HG02884 (cell line): ENCODE data around the gene STXBP4.

Experiments
- ATAC-seq: cut with Tn5 transposase; IDR thresholded peaks from one replicate; pipeline ENCODE4 v1.9.1; 2021; ENCODE audit warnings: mild to moderate bottlenecking, moderate library complexity; ENCODE audit not compliant: unreplicated experiment

STXBP4 gene

DNA sequence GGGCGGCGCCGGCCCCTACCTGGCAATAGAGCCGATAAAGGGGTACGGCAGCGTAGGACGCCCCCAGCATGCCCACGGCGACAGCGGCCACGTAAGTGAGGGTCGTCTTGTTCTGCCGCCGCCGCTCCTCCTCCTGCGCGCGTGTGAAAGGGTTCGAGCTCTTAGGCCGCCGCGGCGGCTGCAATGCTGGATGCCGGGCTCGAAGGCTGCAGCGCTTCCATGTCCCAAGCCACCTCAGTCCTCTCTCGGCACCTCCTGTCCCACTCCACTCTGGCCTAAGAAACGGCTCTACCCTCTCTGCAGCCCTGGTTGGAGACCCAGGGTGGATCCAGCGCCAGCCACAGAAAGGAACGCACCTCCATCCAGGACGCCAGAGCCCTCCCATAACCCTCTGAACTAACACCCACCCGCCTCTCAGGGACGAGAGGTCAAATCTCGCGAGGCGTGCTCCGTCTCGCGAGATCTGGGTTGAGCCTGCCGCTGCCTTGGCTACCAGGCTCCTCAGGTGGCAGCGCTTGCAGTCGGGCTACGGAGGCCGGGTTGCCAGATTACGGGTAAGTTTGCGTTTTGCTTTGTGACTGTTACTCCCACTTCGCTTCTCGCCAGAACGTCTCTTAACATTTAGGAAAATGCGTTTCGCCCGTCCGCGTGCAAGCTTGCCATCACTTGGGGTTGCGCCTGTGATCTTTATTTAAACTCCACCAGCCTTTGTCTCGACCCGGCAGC lies at the start of gene STXBP4, which contains the start of gene COX11:
Gene STXBP4 (plus strand): TSS at position 504 of the 726 bp plus-strand sequence. CDS start 17,455 bp downstream, outside the sequence.
Gene COX11 (minus strand): TSS at position 393 of the 726 bp plus-strand sequence. CDS start 8 bp downstream, at position 385.
- ATAC-seq, result peak; percentile 92

- no peak for ATAC-seq
Observed at GRCh38 chr17:54919425-54919824, 49.1 kb upstream of the STXBP4 start.

GRCh38 chr17:54920819-54921218 lies 47.7 kb upstream of the STXBP4 start:
- no peak for ATAC-seq

- ATAC-seq, result no peak
Observed at GRCh38 chr17:54924405-54924804, 44.2 kb upstream of the STXBP4 start.

DNA sequence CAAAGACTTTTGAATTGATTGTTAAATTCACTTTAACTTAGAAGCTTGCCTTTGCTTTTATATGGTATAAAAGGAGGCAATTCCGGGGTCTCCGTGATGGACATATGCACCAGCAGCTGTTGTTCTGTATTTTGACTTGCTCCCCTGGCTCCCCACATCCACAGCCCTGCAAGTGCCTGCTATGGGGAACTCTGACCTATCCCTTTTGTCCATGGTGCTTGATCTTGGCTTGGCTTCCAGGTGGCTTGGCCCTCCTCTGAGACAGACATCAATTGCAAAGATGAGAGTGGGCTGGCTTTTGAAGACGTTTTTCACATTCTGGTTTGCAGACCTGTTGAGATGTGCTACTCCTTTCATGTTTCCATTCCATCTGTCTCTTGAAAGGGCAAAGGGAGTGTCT lies 41.0 kb upstream of the STXBP4 start:
- ATAC-seq, result no peak

GRCh38 chr17:54932711-54933110 lies 35.9 kb upstream of the STXBP4 start:
- no peak for ATAC-seq

GRCh38 chr17:54933921-54934320 lies 34.6 kb upstream of the STXBP4 start:
- ATAC-seq, result no peak

GRCh38 chr17:54935471-54935870 lies 33.1 kb upstream of the STXBP4 start:
- ATAC-seq, result no peak

DNA sequence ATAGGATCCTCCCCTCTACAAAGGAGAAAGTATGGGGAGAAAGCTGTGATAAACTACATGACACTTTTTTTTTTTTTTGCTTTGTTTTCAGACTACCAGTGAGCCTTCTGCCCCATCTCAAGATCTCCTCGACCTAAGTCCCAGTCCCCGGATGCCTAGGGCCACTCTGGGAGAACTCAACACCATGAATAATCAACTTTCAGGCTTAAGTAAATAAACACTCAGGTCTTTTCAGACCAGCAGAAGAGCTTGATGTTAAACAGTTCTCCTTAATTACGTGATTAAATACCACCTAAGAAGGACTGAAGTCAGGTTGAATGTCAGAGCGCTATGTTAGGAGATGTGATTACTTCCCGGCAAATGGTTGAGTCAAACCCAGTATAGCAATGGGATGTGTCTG lies 31.5 kb upstream of the STXBP4 start:
- no peak for ATAC-seq

GRCh38 chr17:54937426-54937825 lies 31.1 kb upstream of the STXBP4 start:
- ATAC-seq, result no peak

DNA sequence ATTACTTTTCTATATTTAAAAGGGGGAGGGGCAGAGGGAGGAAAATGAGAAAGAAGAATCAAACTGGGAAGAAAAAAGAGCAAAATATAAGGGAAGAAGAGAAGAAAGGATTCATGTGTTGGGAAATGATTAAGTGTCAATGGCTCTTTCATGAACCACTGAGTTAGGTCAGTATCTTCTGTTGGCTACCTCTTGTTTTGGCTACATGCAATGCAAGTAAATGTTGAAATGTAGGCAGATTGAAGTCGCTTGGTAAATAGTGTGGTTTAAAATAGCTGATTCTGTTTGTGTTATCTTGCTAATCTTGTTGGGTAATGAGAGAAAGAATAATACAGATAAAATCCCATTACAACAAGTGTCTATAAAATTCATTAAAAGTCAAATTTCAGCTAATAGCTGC lies 27.3 kb upstream of the STXBP4 start:
- ATAC-seq, result no peak

DNA sequence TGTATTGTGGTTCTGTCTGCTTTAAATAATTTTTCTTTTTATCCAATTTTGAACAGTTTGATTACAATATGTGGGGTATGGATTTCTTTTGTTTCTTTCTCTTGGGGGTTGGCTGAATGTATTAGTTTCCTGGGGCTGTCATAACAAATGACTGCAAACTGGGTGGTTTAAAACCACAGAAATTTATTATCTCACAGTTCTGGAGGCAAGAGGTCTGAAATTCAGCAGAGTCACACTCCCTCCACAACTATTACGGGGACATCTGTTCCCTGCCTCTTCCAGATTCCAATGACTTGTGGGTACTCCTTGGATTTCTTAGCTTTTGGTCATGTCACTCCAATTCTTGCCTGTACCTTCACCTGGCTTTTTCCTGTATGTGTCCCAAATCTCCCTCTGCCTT lies 23.8 kb upstream of the STXBP4 start:
- no peak for ATAC-seq

GRCh38 chr17:54945231-54945630 lies 23.3 kb upstream of the STXBP4 start:
- no peak for ATAC-seq

- ATAC-seq, result no peak
Observed at GRCh38 chr17:54945671-54946070, 22.9 kb upstream of the STXBP4 start.

DNA sequence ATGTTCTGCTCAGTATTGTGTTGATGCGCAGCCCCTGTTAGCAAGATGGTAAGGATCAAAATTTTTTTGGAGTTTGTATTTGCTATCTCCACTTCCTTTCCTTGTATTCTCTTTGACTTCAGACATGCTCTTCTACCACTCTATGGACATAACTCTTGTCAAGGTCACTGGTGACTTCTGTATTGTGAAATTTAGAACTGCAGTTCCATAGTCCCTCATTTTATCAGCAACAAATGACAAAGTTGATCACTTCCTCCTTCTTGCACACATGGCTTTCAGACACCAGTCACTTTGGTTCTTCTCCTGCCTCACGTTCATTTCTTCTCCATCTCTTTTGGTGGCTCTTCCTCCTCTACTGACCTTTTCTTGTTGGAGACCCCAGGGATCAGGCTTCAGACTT lies 21.2 kb upstream of the STXBP4 start:
- ATAC-seq, result no peak

DNA sequence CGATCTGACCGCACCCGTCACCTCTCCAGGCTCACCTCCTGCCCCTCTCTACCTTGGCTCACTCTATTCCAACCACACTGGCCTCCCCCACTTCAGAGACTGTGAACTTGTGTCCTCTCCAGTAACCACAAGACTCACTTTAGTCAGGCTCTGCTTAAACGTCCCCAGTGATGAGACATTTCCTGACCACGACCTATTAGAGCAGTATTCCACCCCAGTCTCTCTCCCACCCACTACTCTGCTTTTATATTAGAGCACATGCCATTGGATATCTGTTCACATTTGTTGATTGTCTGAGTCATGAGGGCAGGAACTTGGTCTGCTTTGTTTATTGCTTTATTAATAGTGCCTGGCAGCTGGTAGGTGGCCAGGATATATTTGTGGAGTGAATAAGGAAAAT lies 20.2 kb upstream of the STXBP4 start:
- peak; percentile 77 for ATAC-seq

GRCh38 chr17:54950116-54950515 lies 18.4 kb upstream of the STXBP4 start:
- no peak for ATAC-seq

GRCh38 chr17:54951286-54951685 lies 17.3 kb upstream of the STXBP4 start:
- ATAC-seq, result no peak

- no peak for ATAC-seq
Observed at GRCh38 chr17:54956791-54957190, 11.8 kb upstream of the STXBP4 start.

GRCh38 chr17:54967621-54968261 lies 824 bp upstream of the STXBP4 start:
- ATAC-seq, result peak; percentile 12

DNA sequence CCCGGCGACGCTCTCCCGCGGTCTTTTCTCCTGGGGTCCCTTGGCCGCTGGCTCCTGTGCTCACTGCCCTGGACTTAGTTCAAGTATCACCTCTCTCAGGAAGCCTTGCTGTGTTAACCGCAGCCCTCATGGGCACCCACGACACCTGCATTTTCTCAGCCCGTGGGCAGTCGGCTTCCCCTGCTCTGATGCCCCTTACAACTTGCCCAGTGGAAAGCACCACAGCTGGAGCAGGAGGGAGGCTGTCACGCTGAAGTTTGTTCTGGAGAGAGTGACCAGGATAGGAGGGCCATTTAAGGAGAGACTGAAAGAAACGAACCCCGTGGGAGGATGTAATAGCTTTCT lies 395 bp downstream of the STXBP4 start:
- ATAC-seq, result peak; percentile 27
